ENCODE measurements around the gene PPM1E.

GRCh38 chr17:59002848-59003247, 247.2 kb downstream of the PPM1E start:
- TF ChIP-seq EZH2 (IDR thresholded peaks at IDR 0.05; ENCODE audit: insufficient read depth, poor library complexity, severe bottlenecking) = no peak
- no peak for TF ChIP-seq EZH2phosphoT487 (IDR thresholded peaks at IDR 0.05; ENCODE audit: insufficient read depth, low read depth)
